ENCODE data around the gene SNIP1. TPM values are rescaled to one million over a fixed set of nuclear protein-coding genes. Genes with fewer than 3 reads are reported as not detected.
"Not testable (repeated sequence)": the region's sequence is repeated elsewhere in the genome, so short reads cannot be mapped to it uniquely, and the experiment has no call there.

Gene SNIP1
- total and polyA plus RNA-seq, 2 of the 8 experiments (the other 6 are each of a cell fraction or from before 2014, with no cell fraction given) = 3.7 to 15.7 TPM

- H4K91ac ChIP-seq (replicated peaks; ENCODE audit: insufficient read length, low read length); H3K23me2 ChIP-seq (ENCODE audit: low read depth, low read length); H3K23ac ChIP-seq (ENCODE audit: insufficient read length); H2AFZ ChIP-seq (ENCODE audit: low read length); POLR2A ChIA-PET (ENCODE audit: partially characterized antibody); H3K4me3 ChIP-seq (ENCODE audit: extremely low read depth in 1 of 4, insufficient read depth in 2 of 4, low read depth in 3 of 4, low read length in 4 of 4); H3K9ac ChIP-seq (replicated peaks in 1 of 4; ENCODE audit: extremely low read depth in 1 of 4, low read depth in 3 of 4, low read length in 3 of 4); H2BK15ac ChIP-seq (ENCODE audit: low read length); H3K14ac ChIP-seq (ENCODE audit: insufficient read length); H3K9me3 ChIP-seq (ENCODE audit: insufficient read depth in 2 of 2, low read depth in 1 of 2, low read length in 1 of 2); FAIRE-seq; H2BK5ac ChIP-seq (ENCODE audit: low read depth, low read length); H3K79me2 ChIP-seq (ENCODE audit: control insufficient read depth in 1 of 2, insufficient read depth in 2 of 2, low read length in 2 of 2); H3K27me3 ChIP-seq (replicated peaks in 1 of 4; ENCODE audit: control insufficient read depth in 3 of 4, extremely low read depth in 1 of 4, insufficient read depth in 3 of 4, low read length in 3 of 4); H2AK5ac ChIP-seq (ENCODE audit: low read depth, low read length); H3K27ac ChIP-seq (ENCODE audit: low read depth, low read length); H4K8ac ChIP-seq (ENCODE audit: extremely low read depth, insufficient read depth, low read length); H2BK120ac ChIP-seq (replicated peaks; ENCODE audit: low read depth, low read length); H4K20me1 ChIP-seq (replicated peaks in 1 of 2; ENCODE audit: control insufficient read depth in 1 of 2, insufficient read depth in 2 of 2, low read length in 2 of 2); H2BK12ac ChIP-seq (ENCODE audit: low read depth, low read length); DNase-seq (ENCODE audit: low read depth in 1 of 2, low spot score in 2 of 2); H3K4ac ChIP-seq (replicated peaks; ENCODE audit: insufficient read length, low read depth, low read length); H3K18ac ChIP-seq (ENCODE audit: extremely low read depth, low read length); H2BK20ac ChIP-seq (ENCODE audit: low read length); H4K5ac ChIP-seq (ENCODE audit: insufficient read length, low read depth, low read length); H3K79me1 ChIP-seq (ENCODE audit: low read depth, low read length); H3K56ac ChIP-seq (replicated peaks; ENCODE audit: insufficient read length, low read depth, low read length); H3K4me2 ChIP-seq (ENCODE audit: insufficient read depth in 1 of 2, low read depth in 2 of 2, low read length in 2 of 2); H3K4me1 ChIP-seq (replicated peaks in 1 of 4; ENCODE audit: control insufficient read depth in 3 of 4, insufficient read depth in 4 of 4, low read length in 3 of 4): not testable (repeated sequence)
- WGBS, 2 experiments (ENCODE audit: extremely low coverage in 1 of 2, insufficient coverage in 1 of 2, insufficient read length in 1 of 2, insufficient replicate concordance in 2 of 2, low coverage in 1 of 2, low lambda C conversion rate in 2 of 2, missing lambda C conversion rate in 1 of 2) = 95% methylated on average over 7 of the region's 10 CpGs; no CpG with 5 or more reads in 1 of the 2 experiments
- H3K36me3 ChIP-seq (ENCODE audit: control insufficient read depth in 2 of 4, insufficient read depth in 4 of 4, low read length in 3 of 4) = peaks cover 8 to 46% (median 25%) of the 10 kb centered on the region in 4 experiments
- CTCF ChIA-PET (ENCODE audit: partially characterized antibody) = interaction anchor here (1.3 kb wide), 1 partner anchor 50 kb away, joined by 4 read pairs; no protein-coding TSS in a partner anchor
Measured at GRCh38 chr1:37539154-37539553, 14.9 kb downstream of the SNIP1 start.
